OCI-LY1 (cell line): ENCODE measurements around the gene SMIM20.

ENCODE experiments used
- H2AFZ ChIP-seq: fragments of 200-600 bp; sonication (generic), shearing (Covaris generic); 2 replicates; pipeline ENCODE4 v1.6.0; 2014; ENCODE audit warnings: antibody characterized with exemption, mild to moderate bottlenecking, low read length
- H3F3A ChIP-seq: fragments of 200-600 bp; sonication (generic), shearing (Covaris generic); 2 replicates; pipeline ENCODE4 v1.6.0; 2014; ENCODE audit warnings: mild to moderate bottlenecking, antibody characterized with exemption, low read length, moderate library complexity; ENCODE audit not compliant: insufficient read depth
- H3K27ac ChIP-seq: fragments of 200-600 bp; sonication (generic); 2 replicates; pipeline ENCODE4 v1.5.1; 2014; ENCODE audit warnings: low read length, mixed run types, mild to moderate bottlenecking, low read depth; ENCODE audit not compliant: poor library complexity, severe bottlenecking
- H3K27me3 ChIP-seq: fragments of 200-600 bp; sonication (generic); 2 replicates; pipeline ENCODE4 v1.6.0; 2014; ENCODE audit warnings: antibody characterized with exemption, mild to moderate bottlenecking, low read length, moderate library complexity; ENCODE audit not compliant: insufficient read depth
- H3K36me3 ChIP-seq: fragments of 200-600 bp; sonication (generic); 2 replicates; pipeline ENCODE4 v1.6.1; 2014; ENCODE audit warnings: mild to moderate bottlenecking, antibody characterized with exemption, low read length, moderate library complexity, mixed read lengths; ENCODE audit not compliant: insufficient read depth
- H3K4me1 ChIP-seq: fragments of 200-600 bp; sonication (generic); 2 replicates; pipeline ENCODE4 v1.5.1; 2014; ENCODE audit warnings: mild to moderate bottlenecking, low read length, moderate library complexity; ENCODE audit not compliant: insufficient read depth, severe bottlenecking
- H3K4me2 ChIP-seq: fragments of 200-600 bp; sonication (generic), shearing (Covaris generic); 2 replicates; pipeline ENCODE4 v1.6.1; 2014; ENCODE audit warnings: low read length
- H3K4me3 ChIP-seq: fragments of 200-600 bp; sonication (generic); 2 replicates; pipeline ENCODE4 v1.5.1; 2014; ENCODE audit warnings: low read length, low read depth, mild to moderate bottlenecking, mixed read lengths; ENCODE audit not compliant: poor library complexity, severe bottlenecking
- H3K79me2 ChIP-seq: fragments of 200-600 bp; shearing (Covaris generic); 2 replicates; pipeline ENCODE4 v1.6.1; 2016; ENCODE audit warnings: mixed run types, low read length, mixed read lengths; ENCODE audit not compliant: insufficient read depth
- H3K9ac ChIP-seq: fragments of 200-600 bp; sonication (generic), shearing (Covaris generic); 2 replicates; pipeline ENCODE4 v1.6.1; 2014; ENCODE audit warnings: mild to moderate bottlenecking, low read length, mixed read lengths
- H3K9me2 ChIP-seq: fragments of 200-600 bp; sonication (generic), shearing (Covaris generic); 2 replicates; pipeline ENCODE4 v1.6.1; 2014; ENCODE audit warnings: low read depth, mild to moderate bottlenecking, low read length, mixed read lengths
- H3K9me3 ChIP-seq: fragments of 200-600 bp; shearing (Covaris generic); 2 replicates; pipeline ENCODE4 v1.6.1; 2014; ENCODE audit warnings: low read length, mixed read lengths
- H4K20me1 ChIP-seq: fragments of 200-600 bp; sonication (generic), shearing (Covaris generic); 2 replicates; pipeline ENCODE4 v1.6.0; 2016; ENCODE audit warnings: mild to moderate bottlenecking, low read length; ENCODE audit not compliant: insufficient read depth
- EZH2 ChIP-seq: fragments of 200-600 bp; sonication (generic), shearing (Covaris generic); IDR thresholded peaks from 2 replicates; pipeline ENCODE4 v1.8.0; 2017; ENCODE audit warnings: borderline replicate concordance, mixed run types, mild to moderate bottlenecking, antibody characterized with exemption, low read length, moderate library complexity, mixed read lengths
- TF ChIP-seq, protein P1 (sequence below): fragments of 200-600 bp; sonication (generic), shearing (Covaris generic); IDR thresholded peaks from 2 replicates; pipeline ENCODE4 v1.5.1; 2017; ENCODE audit warnings: mild to moderate bottlenecking, antibody characterized with exemption, low read length, moderate library complexity, mixed read lengths

Gene SMIM20

DNA sequence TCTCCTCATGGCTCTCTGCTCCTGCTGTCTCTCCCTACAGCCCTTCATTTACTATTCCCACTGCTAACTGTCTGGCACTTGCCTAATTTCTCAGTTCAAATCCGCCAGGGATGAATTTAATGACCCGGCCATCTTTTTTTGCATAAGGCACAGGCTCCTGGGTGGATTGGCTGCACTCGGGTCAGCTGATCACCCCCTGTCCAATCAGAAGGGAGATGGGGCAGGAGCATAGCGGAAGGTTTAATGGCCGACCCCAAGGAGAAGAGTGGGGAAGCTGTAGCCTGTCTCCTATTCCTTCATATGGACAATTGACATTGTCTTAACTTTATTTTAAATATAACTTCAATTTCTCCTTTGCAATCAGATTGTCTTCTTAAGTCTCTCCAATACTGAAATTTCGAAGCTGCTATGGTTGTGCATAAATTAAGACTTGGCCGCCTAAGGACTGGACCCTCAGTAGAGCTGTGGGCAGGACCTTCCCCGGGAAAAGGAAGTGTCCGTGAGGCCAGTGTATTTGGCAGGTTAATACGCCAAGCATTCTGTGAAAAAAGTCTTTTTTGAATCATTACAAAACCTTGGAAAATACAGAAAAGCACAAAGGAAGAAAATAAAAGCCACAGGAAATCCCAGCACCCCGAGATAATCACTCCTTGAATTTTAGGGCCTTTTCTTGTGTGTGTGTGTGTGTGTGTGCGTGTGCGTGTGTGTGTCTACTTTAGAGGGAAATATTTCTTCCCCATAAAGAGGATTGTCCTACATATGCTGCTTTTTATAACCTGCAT, 55.5 kb downstream of the SMIM20 start:
- Histone ChIP-seq H4K20me1 (no peaks in the 10 kb centered on the region), H3K79me2 (no peaks in the 10 kb centered on the region), H3K9me2 (no peaks in the 10 kb centered on the region), H2AFZ (no peak overlapping the region), H3K9ac (no peak overlapping the region), H3F3A (no peaks in the 10 kb centered on the region), H3K4me1 (peaks cover 6% of the 10 kb centered on the region), H3K4me3 (no peak overlapping the region), H3K36me3 (no peaks in the 10 kb centered on the region), H3K27ac (no peak overlapping the region), H3K4me2 (no peak overlapping the region), H3K27me3 (no peaks in the 10 kb centered on the region), H3K9me3 (no peaks in the 10 kb centered on the region)
- no peak for TF ChIP-seq EZH2
- TF ChIP-seq, protein P1, sequence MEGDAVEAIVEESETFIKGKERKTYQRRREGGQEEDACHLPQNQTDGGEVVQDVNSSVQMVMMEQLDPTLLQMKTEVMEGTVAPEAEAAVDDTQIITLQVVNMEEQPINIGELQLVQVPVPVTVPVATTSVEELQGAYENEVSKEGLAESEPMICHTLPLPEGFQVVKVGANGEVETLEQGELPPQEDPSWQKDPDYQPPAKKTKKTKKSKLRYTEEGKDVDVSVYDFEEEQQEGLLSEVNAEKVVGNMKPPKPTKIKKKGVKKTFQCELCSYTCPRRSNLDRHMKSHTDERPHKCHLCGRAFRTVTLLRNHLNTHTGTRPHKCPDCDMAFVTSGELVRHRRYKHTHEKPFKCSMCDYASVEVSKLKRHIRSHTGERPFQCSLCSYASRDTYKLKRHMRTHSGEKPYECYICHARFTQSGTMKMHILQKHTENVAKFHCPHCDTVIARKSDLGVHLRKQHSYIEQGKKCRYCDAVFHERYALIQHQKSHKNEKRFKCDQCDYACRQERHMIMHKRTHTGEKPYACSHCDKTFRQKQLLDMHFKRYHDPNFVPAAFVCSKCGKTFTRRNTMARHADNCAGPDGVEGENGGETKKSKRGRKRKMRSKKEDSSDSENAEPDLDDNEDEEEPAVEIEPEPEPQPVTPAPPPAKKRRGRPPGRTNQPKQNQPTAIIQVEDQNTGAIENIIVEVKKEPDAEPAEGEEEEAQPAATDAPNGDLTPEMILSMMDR, result no peak

DNA sequence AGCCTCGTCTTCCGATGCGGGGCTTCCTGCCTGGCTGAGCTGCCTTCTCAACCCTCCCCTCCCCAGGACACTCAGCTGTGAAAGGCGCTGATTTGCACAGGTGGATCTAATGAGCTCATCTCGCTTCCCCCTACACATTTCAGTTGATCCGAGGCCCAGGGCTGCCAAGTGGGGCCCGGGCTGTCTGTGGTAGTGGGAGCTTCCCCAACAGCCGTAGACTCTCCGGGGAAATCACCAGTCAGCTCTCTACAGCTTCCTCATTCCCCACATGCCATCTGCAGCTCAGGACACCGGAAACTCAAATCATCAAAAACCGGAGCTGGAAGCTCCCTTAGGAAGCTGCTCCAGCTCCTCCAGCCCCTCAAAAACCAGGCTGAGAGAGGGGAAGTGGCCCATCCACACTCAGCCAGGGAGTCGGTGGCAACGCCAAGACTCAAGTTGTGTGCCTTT, 56.2 kb downstream of the SMIM20 start:
- H3K4me2 ChIP-seq, result no peak overlapping the region
- no peaks in the 10 kb centered on the region for H3K9me3 ChIP-seq
- H3K27me3 ChIP-seq, result no peaks in the 10 kb centered on the region
- no peaks in the 10 kb centered on the region for H3K36me3 ChIP-seq
- no peak overlapping the region for H2AFZ ChIP-seq
- TF ChIP-seq, protein P1, result no peak
- TF ChIP-seq EZH2, result no peak
- no peaks in the 10 kb centered on the region for H3K79me2 ChIP-seq
- peaks cover 6% of the 10 kb centered on the region for H3K4me1 ChIP-seq
- H3K9me2 ChIP-seq, result no peaks in the 10 kb centered on the region
- no peaks in the 10 kb centered on the region for H3F3A ChIP-seq
- no peaks in the 10 kb centered on the region for H4K20me1 ChIP-seq
- H3K27ac ChIP-seq, result no peak overlapping the region
- H3K9ac ChIP-seq, result no peak overlapping the region
- no peak overlapping the region for H3K4me3 ChIP-seq

- Histone ChIP-seq H3K9me3 (no peaks in the 10 kb centered on the region), H3K4me2 (no peak overlapping the region), H3K4me3 (no peak overlapping the region), H3K36me3 (no peaks in the 10 kb centered on the region), H3F3A (no peaks in the 10 kb centered on the region), H4K20me1 (no peaks in the 10 kb centered on the region), H3K27ac (no peak overlapping the region), H3K79me2 (no peaks in the 10 kb centered on the region), H3K4me1 (peaks cover 6% of the 10 kb centered on the region), H3K9ac (no peak overlapping the region), H3K9me2 (no peaks in the 10 kb centered on the region), H3K27me3 (no peaks in the 10 kb centered on the region), H2AFZ (no peak overlapping the region)
- TF ChIP-seq EZH2, result no peak
- TF ChIP-seq, protein P1, result no peak
Observed at GRCh38 chr4:25970691-25971432, 56.8 kb downstream of the SMIM20 start.
